GM13977 (cell line): ENCODE data around the gene SLC22A15.

Experiments
- DNase-seq: peaks from one replicate; pipeline ENCODE4 v3.0.0; 2012; ENCODE audit warnings: low spot score
- CTCF ChIP-seq: IDR thresholded peaks from 2 replicates; pipeline ENCODE4 v1.5.1; 2012; ENCODE audit warnings: mild to moderate bottlenecking, control low read depth; ENCODE audit not compliant: insufficient read depth; ENCODE audit errors: extremely low read depth, missing control alignments
- in situ Hi-C: fragments of 300-500 bp; cut with MboI; formaldehyde crosslinking; loops from one replicate; pipeline ENCODE4 v1.12.0; 2022; ENCODE audit warnings: low sequenced_read_pairs, low pct_unique_long_range_greater_than_20kb, mixed read lengths, inconsistent platforms; ENCODE audit not compliant: unreplicated experiment

SLC22A15 gene

DNA sequence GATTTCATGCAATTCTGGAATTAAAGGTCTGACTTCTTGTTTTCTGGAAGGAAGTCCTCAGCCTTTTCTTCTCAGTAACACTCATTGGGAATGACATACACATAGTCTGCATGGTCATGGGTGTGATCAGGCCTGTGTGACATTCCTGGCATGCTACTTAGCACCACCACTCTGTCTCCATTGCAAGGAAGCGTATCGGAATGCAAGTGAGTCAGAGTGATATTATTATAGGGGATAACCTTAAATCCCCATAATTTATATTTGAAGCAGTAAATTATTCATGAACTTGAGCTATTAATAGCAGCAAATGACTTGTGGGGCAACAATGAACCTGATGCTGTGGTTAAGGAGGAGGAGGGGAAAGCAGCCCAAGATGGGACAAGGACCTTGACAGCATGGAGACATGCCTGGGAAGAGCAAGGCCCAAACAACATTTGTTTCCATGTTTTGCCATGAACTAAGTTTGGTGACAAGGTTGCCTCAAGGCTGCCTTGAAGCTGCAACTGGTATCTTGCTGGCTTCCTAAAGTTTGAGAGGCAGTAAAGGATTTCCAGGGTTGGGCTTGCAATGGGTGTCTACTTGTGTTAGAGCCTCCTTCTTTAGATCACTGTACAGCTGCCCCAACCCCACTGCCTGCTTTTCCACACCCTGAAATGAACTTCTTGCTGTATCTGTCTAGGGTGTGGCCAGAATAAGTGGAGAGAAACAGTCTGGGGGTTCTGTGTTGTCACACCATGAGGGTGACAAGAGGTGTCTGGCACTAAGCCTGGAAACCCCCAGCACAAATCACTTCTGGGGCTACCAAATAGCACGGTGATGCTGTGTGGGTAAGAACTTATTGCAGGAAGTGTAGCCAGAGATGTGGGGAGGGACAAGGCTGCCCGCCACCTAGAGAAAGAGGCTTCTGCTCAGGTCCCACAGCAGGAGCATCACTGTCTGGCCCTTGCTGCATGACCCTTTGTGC, 139.4 kb downstream of the SLC22A15 start:
- in situ Hi-C loops, result no loop called here
- no peak for DNase-seq
- TF ChIP-seq CTCF, result no peak

- no peak for TF ChIP-seq CTCF
- no peak for DNase-seq
- in situ Hi-C loops, result no loop called here
These were observed 142.2 kb downstream of the SLC22A15 start for GRCh38 chr1:116118471-116118870.
